Loucy (cell line): Measurements from ENCODE around the gene ATRNL1.

Experiments used
- CTCF ChIP-seq: fragments of 200-600 bp; sonication (generic); conservative IDR thresholded peaks from 2 replicates; pipeline ENCODE4 v1.5.1; 2014; ENCODE audit warnings: mild to moderate bottlenecking, antibody characterized with exemption, low read length
- EZH2phosphoT487 ChIP-seq: fragments of 200-600 bp; IDR thresholded peaks from 2 replicates; pipeline ENCODE4 v1.6.1; 2018; ENCODE audit warnings: antibody characterized with exemption, mild to moderate bottlenecking, moderate library complexity, borderline replicate concordance

- TF ChIP-seq CTCF (no peak), EZH2phosphoT487 (no peak)
These were observed 43.5 kb downstream of the ATRNL1 start for GRCh38 chr10:115136616-115137015.
